SK-N-MC (cell line): ENCODE measurements around the gene CSMD2.

Source experiments
- EZH2 ChIP-seq: fragments of 200-600 bp; sonication (generic); IDR thresholded peaks from one replicate; pipeline ENCODE4 v1.6.1; 2017; ENCODE audit warnings: antibody characterized with exemption
- FOXP2 ChIP-seq: optimal IDR thresholded peaks from 2 replicates; pipeline ENCODE3; 2011; ENCODE audit warnings: mild to moderate bottlenecking, moderate library complexity; ENCODE audit not compliant: insufficient read depth; ENCODE audit errors: extremely low read length, control extremely low read depth
- POLR2AphosphoS5 ChIP-seq: IDR thresholded peaks from 2 replicates; pipeline ENCODE4 v1.6.1; 2012; ENCODE audit warnings: mild to moderate bottlenecking, low read depth, low read length, borderline replicate concordance

- TF ChIP-seq EZH2 (no peak), POLR2AphosphoS5 (no peak), FOXP2 (no peak)
Measured at GRCh38 chr1:33618636-33619035, 546.4 kb downstream of the CSMD2 start.
